Testis (tissue), 3 donors: ENCODE data around the gene ATOH8. TPM values are rescaled to one million over a fixed set of nuclear protein-coding genes. Genes with fewer than 3 reads are reported as not detected.
"Not testable (repeated sequence)": the region's sequence is repeated elsewhere in the genome, so short reads cannot be mapped to it uniquely, and the experiment has no call there.

Experiments
- DNase-seq: peaks from one replicate; pipeline ENCODE4 v3.0.0-alpha.2; 2019
- H3K27ac ChIP-seq, 2 donors: fragments of 200-600 bp; sonication (generic); one replicate each; pipeline ENCODE4 v1.5.1; 2019
- H3K27me3 ChIP-seq: fragments of 200-600 bp; sonication (generic); one replicate; pipeline ENCODE4 v1.5.1; 2019
- H3K36me3 ChIP-seq: fragments of 200-600 bp; sonication (generic); one replicate; pipeline ENCODE4 v1.5.1; 2017; ENCODE audit warnings: low read depth; ENCODE audit errors: missing control alignments
- H3K4me1 ChIP-seq: fragments of 200-600 bp; sonication (generic); one replicate; pipeline ENCODE4 v1.5.1; 2019
- H3K4me3 ChIP-seq, 2 donors: fragments of 200-600 bp; sonication (generic); one replicate each; pipeline ENCODE4 v1.5.1; 2017 to 2019
- H3K9me3 ChIP-seq: fragments of 200-600 bp; sonication (generic); one replicate; pipeline ENCODE4 v1.5.1; 2017
- CTCF ChIP-seq, 3 experiments: fragments of 450-650 bp in 2 of 3; fragments of 200-600 bp in 1 of 3; sonication (generic) in 1 of 3; IDR thresholded peaks; one replicate each; pipeline ENCODE4 v1.5.1; 2016 to 2019; ENCODE audit warnings: antibody characterized with exemption in 3 of 3, mild to moderate bottlenecking in 2 of 3, moderate library complexity in 1 of 3
- POLR2A ChIP-seq: fragments of 450-650 bp; IDR thresholded peaks from one replicate; pipeline ENCODE4 v1.6.1; 2017; ENCODE audit warnings: antibody characterized with exemption, mild to moderate bottlenecking, moderate library complexity
- WGBS, 2 donors: methylation state at CpG; one replicate each; pipeline ENCODE4 v1.1.5; 2018; 5-methylcytosine and 5-hydroxymethylcytosine counted together
- intact Hi-C: fragments of 100-400 bp; cut with DNase I; formaldehyde crosslinking; loops from one replicate; pipeline ENCODE4 v1.15.1; 2023; ENCODE audit warnings: low total_unique reads
- polyA plus RNA-seq: library from polyadenylated mRNA; stranded (reverse); fragments of 350-450 nt; fragmentation: Illumina TruSeq; extraction: RNeasy Lipid Tissue Mini Kit (QIAGEN cat#74804); gene quantifications from one replicate; pipeline ENCODE4 v1.2.3, GENCODE V29; 2014; ENCODE audit warnings: low read depth, low replicate concordance; ENCODE audit not compliant: insufficient read depth
- total RNA-seq, 2 donors: library from RNA; depleted of rRNA; stranded (reverse); fragments of >200 nt; gene quantifications; one replicate each; pipeline ENCODE4 v1.2.3, GENCODE V29; 2016

ATOH8 gene
- total and polyA plus RNA-seq, 3 donors from 2014 or later = 13.5 to 16.8 (median 14.2) TPM

DNA sequence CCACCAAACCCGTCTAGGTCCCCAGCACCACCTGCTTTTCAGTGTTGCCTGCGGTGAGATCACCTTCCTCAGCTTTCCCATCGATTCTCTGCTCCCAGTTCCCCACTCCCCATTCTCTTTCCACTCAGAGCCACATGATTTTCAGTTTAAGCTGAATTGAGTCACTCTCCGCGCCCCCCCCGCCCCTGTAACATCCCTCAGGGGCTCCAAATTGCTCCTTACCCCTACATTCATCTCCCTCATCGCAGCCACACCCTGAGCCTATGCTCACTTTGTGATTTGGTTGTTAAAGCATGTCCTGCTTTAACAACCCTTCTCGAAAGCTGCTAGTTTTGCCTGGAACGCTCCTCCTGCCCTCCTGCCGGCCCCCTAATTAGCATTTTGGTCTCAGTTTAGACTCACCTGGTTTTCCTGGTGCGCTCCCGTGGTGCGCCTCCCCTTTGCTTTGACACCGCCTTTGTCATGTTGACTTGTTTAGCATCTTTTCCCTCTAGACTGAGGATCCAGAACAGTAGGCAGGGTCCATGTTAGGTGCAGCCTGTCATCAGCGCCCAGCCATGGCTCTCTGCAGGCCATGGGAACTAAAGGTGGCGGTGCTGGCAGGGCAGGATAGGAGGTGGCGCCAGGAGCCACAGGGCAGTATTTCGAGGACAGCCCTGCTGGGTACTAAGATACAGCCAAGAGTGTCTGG lies 74.2 kb downstream of the ATOH8 start:
- TF ChIP-seq CTCF (IDR thresholded peaks at IDR 0.05) = no peak
- no peak for TF ChIP-seq POLR2A
- no peaks in the 10 kb centered on the region for H3K36me3 ChIP-seq
- DNase-seq = no peak
- H3K4me1 ChIP-seq = no peaks in the 10 kb centered on the region
- intact Hi-C loops = loop anchor here (5.0 kb wide), 1 partner anchor 249 kb away; no protein-coding TSS in a partner anchor
- no peaks in the 10 kb centered on the region for H3K27me3 ChIP-seq
- H3K9me3 ChIP-seq = no peaks in the 10 kb centered on the region
- H3K4me3 ChIP-seq = no peak overlapping the region
- 63 to 79% methylated on average over 17 to 18 of the region's 18 CpGs for WGBS, 2 donors
- no peak overlapping the region for H3K27ac ChIP-seq

DNA sequence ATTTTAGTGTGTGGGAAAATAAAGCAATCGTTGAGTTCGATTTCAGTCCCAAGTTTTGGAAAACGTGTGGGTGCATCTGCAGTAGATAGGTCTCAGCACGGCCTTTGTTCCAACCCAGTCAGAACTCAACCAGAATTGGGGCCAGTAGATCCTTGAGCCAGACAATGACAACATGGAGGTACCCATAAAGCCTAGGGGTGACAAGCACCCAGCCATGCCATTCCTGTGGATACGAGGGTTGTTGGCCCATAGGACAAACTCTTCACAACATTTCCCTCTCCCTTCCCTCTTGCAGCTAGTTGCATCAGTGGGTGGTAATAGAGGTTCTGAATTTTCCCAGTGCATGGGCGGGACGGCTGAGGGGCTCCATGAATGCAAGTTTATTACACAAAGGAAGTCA lies 74.9 kb downstream of the ATOH8 start:
- Histone ChIP-seq H3K36me3 (no peaks in the 10 kb centered on the region), H3K27me3 (no peaks in the 10 kb centered on the region), H3K4me1 (no peaks in the 10 kb centered on the region), H3K27ac (no peak overlapping the region), H3K4me3 (no peak overlapping the region), H3K9me3 (no peaks in the 10 kb centered on the region)
- intact Hi-C loops = loop anchor here (5.0 kb wide), 1 partner anchor 249 kb away; no protein-coding TSS in a partner anchor
- DNase-seq = no peak
- TF ChIP-seq POLR2A = no peak
- no peak for TF ChIP-seq CTCF (IDR thresholded peaks at IDR 0.05)
- WGBS, 2 donors = 89 to 91% methylated on average over 7 of the region's 7 CpGs

DNA sequence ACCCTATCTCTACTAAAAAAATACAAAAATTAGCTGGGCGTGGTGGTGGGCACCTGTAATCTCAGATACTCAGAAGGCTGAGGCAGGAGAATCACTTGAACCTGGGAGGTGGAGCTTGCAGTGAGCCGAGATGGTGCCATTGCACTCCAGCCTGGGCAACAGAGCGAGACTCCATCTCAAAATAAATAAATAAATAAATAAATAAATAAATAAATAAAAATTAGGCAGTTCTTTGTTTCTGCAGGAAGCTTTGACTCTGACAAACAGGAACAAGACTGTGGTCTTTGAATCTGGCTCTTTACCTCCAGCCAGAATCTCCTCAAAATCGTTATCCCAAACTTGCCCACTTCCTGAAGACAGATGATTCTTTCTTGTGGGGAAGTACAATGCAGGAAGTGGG lies 75.6 kb downstream of the ATOH8 start:
- not testable (repeated sequence) for H3K27ac ChIP-seq, H3K4me3 ChIP-seq, H3K27me3 ChIP-seq, H3K36me3 ChIP-seq, H3K4me1 ChIP-seq, DNase-seq, H3K9me3 ChIP-seq
- intact Hi-C loops = loop anchor here (5.0 kb wide), 1 partner anchor 248 kb away; no protein-coding TSS in a partner anchor
- 93% methylated on average over 4 of the region's 4 CpGs for WGBS, 2 donors

DNA sequence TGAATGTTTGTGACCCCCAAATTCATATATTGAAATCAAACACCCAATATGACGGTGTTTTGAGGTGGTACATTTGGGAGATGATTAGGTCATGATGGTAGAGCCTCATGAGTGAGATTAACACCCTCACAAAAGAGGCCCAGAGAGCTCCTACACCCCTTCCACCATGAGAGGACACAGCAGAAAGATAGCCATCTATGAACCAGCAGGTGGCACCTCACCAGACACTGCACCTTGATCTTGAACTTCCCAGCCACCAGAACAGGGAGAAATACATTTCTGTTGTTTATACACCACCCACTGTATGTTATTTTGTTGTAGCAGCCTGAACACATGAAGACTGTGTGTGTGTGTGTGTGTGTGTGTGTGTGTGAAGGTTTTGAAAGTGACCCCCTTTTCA lies 76.9 kb downstream of the ATOH8 start:
- Histone ChIP-seq H3K4me1 (no peaks in the 10 kb centered on the region), H3K4me3 (no peak overlapping the region), H3K9me3 (no peaks in the 10 kb centered on the region), H3K27ac (no peak overlapping the region), H3K36me3 (no peaks in the 10 kb centered on the region), H3K27me3 (no peaks in the 10 kb centered on the region)
- 67 to 100% methylated on average over 1 of the region's 1 CpG for WGBS, 2 donors
- no peak for DNase-seq
- intact Hi-C loops = no loop called here
- TF ChIP-seq POLR2A (no peak), CTCF (IDR thresholded peaks at IDR 0.05) (no peak)

GRCh38 chr2:85831735-85832134 lies 77.9 kb downstream of the ATOH8 start:
- no peak overlapping the region for H3K4me3 ChIP-seq
- no peak for DNase-seq
- H3K36me3 ChIP-seq = no peaks in the 10 kb centered on the region
- intact Hi-C loops = no loop called here
- no peaks in the 10 kb centered on the region for H3K9me3 ChIP-seq
- H3K27ac ChIP-seq = no peak overlapping the region
- WGBS, 2 donors = 95 to 97% methylated on average over 2 of the region's 2 CpGs
- no peaks in the 10 kb centered on the region for H3K4me1 ChIP-seq
- TF ChIP-seq POLR2A (no peak), CTCF (IDR thresholded peaks at IDR 0.05) (no peak)
- no peaks in the 10 kb centered on the region for H3K27me3 ChIP-seq
